OCI-LY1 (cell line): ENCODE measurements around the gene ZNF687.

Experiments
- H2AFZ ChIP-seq: fragments of 200-600 bp; sonication (generic), shearing (Covaris generic); 2 replicates; pipeline ENCODE4 v1.6.0; 2014; ENCODE audit warnings: antibody characterized with exemption, mild to moderate bottlenecking, low read length
- H3F3A ChIP-seq: fragments of 200-600 bp; sonication (generic), shearing (Covaris generic); 2 replicates; pipeline ENCODE4 v1.6.0; 2014; ENCODE audit warnings: mild to moderate bottlenecking, antibody characterized with exemption, low read length, moderate library complexity; ENCODE audit not compliant: insufficient read depth
- H3K27ac ChIP-seq: fragments of 200-600 bp; sonication (generic); 2 replicates; pipeline ENCODE4 v1.5.1; 2014; ENCODE audit warnings: low read length, mixed run types, mild to moderate bottlenecking, low read depth; ENCODE audit not compliant: poor library complexity, severe bottlenecking
- H3K27me3 ChIP-seq: fragments of 200-600 bp; sonication (generic); 2 replicates; pipeline ENCODE4 v1.6.0; 2014; ENCODE audit warnings: antibody characterized with exemption, mild to moderate bottlenecking, low read length, moderate library complexity; ENCODE audit not compliant: insufficient read depth
- H3K36me3 ChIP-seq: fragments of 200-600 bp; sonication (generic); 2 replicates; pipeline ENCODE4 v1.6.1; 2014; ENCODE audit warnings: mild to moderate bottlenecking, antibody characterized with exemption, low read length, moderate library complexity, mixed read lengths; ENCODE audit not compliant: insufficient read depth
- H3K4me1 ChIP-seq: fragments of 200-600 bp; sonication (generic); 2 replicates; pipeline ENCODE4 v1.5.1; 2014; ENCODE audit warnings: mild to moderate bottlenecking, low read length, moderate library complexity; ENCODE audit not compliant: insufficient read depth, severe bottlenecking
- H3K4me2 ChIP-seq: fragments of 200-600 bp; sonication (generic), shearing (Covaris generic); 2 replicates; pipeline ENCODE4 v1.6.1; 2014; ENCODE audit warnings: low read length
- H3K4me3 ChIP-seq: fragments of 200-600 bp; sonication (generic); 2 replicates; pipeline ENCODE4 v1.5.1; 2014; ENCODE audit warnings: low read length, low read depth, mild to moderate bottlenecking, mixed read lengths; ENCODE audit not compliant: poor library complexity, severe bottlenecking
- H3K79me2 ChIP-seq: fragments of 200-600 bp; shearing (Covaris generic); 2 replicates; pipeline ENCODE4 v1.6.1; 2016; ENCODE audit warnings: mixed run types, low read length, mixed read lengths; ENCODE audit not compliant: insufficient read depth
- H3K9ac ChIP-seq: fragments of 200-600 bp; sonication (generic), shearing (Covaris generic); 2 replicates; pipeline ENCODE4 v1.6.1; 2014; ENCODE audit warnings: mild to moderate bottlenecking, low read length, mixed read lengths
- H3K9me2 ChIP-seq: fragments of 200-600 bp; sonication (generic), shearing (Covaris generic); 2 replicates; pipeline ENCODE4 v1.6.1; 2014; ENCODE audit warnings: low read depth, mild to moderate bottlenecking, low read length, mixed read lengths
- H3K9me3 ChIP-seq: fragments of 200-600 bp; shearing (Covaris generic); 2 replicates; pipeline ENCODE4 v1.6.1; 2014; ENCODE audit warnings: low read length, mixed read lengths
- H4K20me1 ChIP-seq: fragments of 200-600 bp; sonication (generic), shearing (Covaris generic); 2 replicates; pipeline ENCODE4 v1.6.0; 2016; ENCODE audit warnings: mild to moderate bottlenecking, low read length; ENCODE audit not compliant: insufficient read depth
- EZH2 ChIP-seq: fragments of 200-600 bp; sonication (generic), shearing (Covaris generic); IDR thresholded peaks from 2 replicates; pipeline ENCODE4 v1.8.0; 2017; ENCODE audit warnings: borderline replicate concordance, mixed run types, mild to moderate bottlenecking, antibody characterized with exemption, low read length, moderate library complexity, mixed read lengths
- TF ChIP-seq, protein P1 (sequence below): fragments of 200-600 bp; sonication (generic), shearing (Covaris generic); IDR thresholded peaks from 2 replicates; pipeline ENCODE4 v1.5.1; 2017; ENCODE audit warnings: mild to moderate bottlenecking, antibody characterized with exemption, low read length, moderate library complexity, mixed read lengths

Gene ZNF687

DNA sequence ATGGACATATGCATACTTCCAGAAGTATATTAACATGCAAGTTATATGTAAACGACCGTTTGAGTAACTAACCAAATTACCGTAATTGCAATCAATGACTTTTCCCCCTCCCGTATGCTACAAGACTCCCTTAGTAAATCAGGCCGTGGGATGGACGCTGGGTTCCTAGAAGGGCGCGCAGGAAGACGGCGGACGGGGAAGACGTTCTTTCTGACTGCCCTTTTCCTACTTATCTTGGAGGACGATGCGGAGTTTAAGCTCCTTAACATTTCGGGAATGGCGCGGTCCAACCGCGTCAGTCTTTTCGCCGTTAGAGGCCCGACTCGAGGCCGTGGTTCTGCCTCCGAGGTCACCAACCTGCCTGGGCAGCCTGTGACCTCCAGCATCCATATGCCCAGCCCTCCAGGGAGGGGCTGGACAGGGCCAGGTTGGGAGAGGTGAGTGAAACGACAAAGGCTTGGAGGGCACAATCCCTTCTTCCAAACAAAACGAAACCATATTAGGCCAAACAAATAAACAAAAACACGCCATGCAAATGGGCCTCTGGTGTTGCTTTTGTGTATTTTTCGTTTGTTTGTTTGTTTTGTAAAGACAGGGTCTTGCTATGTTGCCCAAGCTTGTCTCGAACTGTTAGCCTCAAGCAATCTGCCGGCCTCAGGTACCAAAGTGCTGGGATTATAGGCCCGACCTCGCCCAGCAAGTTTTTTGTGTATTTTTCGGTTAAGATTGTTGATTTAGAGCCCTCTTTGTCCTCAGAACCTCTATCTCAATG is 46.0 kb downstream of the ZNF687 start:
- Histone ChIP-seq H3K36me3 (peaks cover 21% of the 10 kb centered on the region), H4K20me1 (no peaks in the 10 kb centered on the region), H3K27ac (no peak overlapping the region), H3K9me2 (no peaks in the 10 kb centered on the region), H3K9me3 (no peaks in the 10 kb centered on the region), H3F3A (0 out of 2 replicates have a peak, but pooled peaks cover 4% of the 10 kb centered on the region), H3K9ac (peak overlapping the region; percentile 65), H3K4me3 (peak overlapping the region; percentile 62), H2AFZ (no peak overlapping the region), H3K27me3 (no peaks in the 10 kb centered on the region), H3K4me2 (peak overlapping the region; percentile 85), H3K4me1 (peaks cover 20% of the 10 kb centered on the region), H3K79me2 (peaks cover 5% of the 10 kb centered on the region; the same call in 1 of the 2 replicates)
- no peak for TF ChIP-seq EZH2
- TF ChIP-seq, protein P1, sequence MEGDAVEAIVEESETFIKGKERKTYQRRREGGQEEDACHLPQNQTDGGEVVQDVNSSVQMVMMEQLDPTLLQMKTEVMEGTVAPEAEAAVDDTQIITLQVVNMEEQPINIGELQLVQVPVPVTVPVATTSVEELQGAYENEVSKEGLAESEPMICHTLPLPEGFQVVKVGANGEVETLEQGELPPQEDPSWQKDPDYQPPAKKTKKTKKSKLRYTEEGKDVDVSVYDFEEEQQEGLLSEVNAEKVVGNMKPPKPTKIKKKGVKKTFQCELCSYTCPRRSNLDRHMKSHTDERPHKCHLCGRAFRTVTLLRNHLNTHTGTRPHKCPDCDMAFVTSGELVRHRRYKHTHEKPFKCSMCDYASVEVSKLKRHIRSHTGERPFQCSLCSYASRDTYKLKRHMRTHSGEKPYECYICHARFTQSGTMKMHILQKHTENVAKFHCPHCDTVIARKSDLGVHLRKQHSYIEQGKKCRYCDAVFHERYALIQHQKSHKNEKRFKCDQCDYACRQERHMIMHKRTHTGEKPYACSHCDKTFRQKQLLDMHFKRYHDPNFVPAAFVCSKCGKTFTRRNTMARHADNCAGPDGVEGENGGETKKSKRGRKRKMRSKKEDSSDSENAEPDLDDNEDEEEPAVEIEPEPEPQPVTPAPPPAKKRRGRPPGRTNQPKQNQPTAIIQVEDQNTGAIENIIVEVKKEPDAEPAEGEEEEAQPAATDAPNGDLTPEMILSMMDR, result no peak

DNA sequence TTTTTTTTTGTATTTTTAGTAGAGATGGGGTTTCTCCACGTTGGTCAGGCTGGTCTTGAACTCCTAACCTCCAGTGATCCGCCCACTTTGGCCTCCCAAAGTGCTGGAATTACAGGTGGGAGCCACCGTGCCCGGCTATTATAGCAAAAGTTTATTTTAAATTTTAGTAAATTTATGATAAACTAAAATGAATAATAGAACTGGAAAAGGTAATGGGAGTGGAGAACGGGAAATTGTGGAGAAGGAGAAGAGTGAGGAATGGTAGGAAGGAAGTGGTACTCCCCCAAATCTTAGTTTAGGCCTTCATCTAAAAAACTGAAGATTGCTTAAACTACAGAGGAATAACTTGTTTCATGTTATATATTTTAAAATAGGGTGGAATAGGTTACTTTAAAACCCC is 52.7 kb downstream of the ZNF687 start:
- Histone ChIP-seq H3K9me3 (no peaks in the 10 kb centered on the region), H4K20me1 (no peaks in the 10 kb centered on the region), H3K27ac (no peak overlapping the region), H3F3A (no peaks in the 10 kb centered on the region), H3K4me2 (no peak overlapping the region), H3K9ac (no peak overlapping the region), H2AFZ (no peak overlapping the region), H3K9me2 (no peaks in the 10 kb centered on the region), H3K79me2 (no peaks in the 10 kb centered on the region), H3K27me3 (no peaks in the 10 kb centered on the region), H3K36me3 (no peaks in the 10 kb centered on the region), H3K4me1 (no peaks in the 10 kb centered on the region), H3K4me3 (no peak overlapping the region)
- no peak for TF ChIP-seq EZH2
- TF ChIP-seq, protein P1, result no peak

DNA sequence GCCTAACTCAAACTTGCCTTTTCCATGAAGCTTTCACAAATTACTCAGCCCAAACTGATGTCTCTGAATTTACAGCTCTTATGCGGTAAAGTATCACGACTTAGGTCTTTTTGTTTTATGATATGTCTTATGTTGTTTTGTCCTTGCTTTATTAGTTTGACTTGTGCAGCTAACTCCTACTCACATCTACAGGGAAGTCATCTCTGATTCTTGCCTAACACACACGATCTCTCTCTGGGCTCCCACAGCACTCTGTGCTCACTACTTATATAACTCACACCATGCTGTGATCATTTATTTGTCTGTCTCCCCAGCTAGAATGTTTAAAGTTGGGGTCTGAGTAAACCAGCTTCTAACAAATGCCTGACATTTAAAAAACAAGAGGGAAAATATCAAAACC is 54.5 kb downstream of the ZNF687 start:
- no peak overlapping the region for H2AFZ ChIP-seq
- H3F3A ChIP-seq, result peaks cover 4% of the 10 kb centered on the region; the same call in 1 of the 2 replicates
- no peak overlapping the region for H3K9ac ChIP-seq
- H3K4me3 ChIP-seq, result no peak overlapping the region
- no peak overlapping the region for H3K4me2 ChIP-seq
- peaks cover 7% of the 10 kb centered on the region for H3K4me1 ChIP-seq
- no peaks in the 10 kb centered on the region for H4K20me1 ChIP-seq
- no peaks in the 10 kb centered on the region for H3K9me3 ChIP-seq
- H3K27ac ChIP-seq, result no peak overlapping the region
- H3K79me2 ChIP-seq, result no peaks in the 10 kb centered on the region
- no peaks in the 10 kb centered on the region for H3K27me3 ChIP-seq
- peaks cover 4% of the 10 kb centered on the region; the same call in 1 of the 2 replicates for H3K36me3 ChIP-seq
- H3K9me2 ChIP-seq, result no peaks in the 10 kb centered on the region
- TF ChIP-seq, protein P1, result no peak
- TF ChIP-seq EZH2, result no peak
